Activated T-helper 9 cell treated with anti-CD3 and anti-CD28 coated beads, Interleukin-2, amount 50 U/mL, for 16 hours (primary cell): Measurements from ENCODE around the gene CEP290.
"Not testable (repeated sequence)": the region's sequence is repeated elsewhere in the genome, so short reads cannot be mapped to it uniquely, and the experiment has no call there.

ENCODE experiments used
- DNase-seq: peaks from one replicate; pipeline ENCODE4 v3.0.0-alpha.2; 2020; ENCODE audit warnings: low read depth

Gene CEP290

GRCh38 chr12:88056571-88056970 lies 85.3 kb downstream of the CEP290 start:
- no peak for DNase-seq

DNA sequence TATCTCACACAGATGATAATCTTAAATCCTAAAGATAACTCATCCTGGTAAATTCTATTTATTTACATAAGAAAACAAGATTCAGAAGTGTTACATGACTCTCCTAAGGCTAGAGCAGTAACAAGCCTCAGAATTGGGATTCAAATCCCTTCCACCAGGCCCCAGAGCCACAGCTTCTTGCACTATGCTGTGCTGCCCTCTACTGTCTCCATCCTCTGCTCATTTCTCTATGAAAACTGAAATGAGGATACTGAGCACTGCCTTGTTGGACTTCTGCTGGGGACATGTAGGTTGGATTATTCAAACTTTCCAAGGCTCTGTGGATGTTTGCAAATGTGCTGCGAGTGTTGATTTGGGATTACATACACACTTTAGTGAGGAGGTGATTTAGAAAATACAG lies 89.2 kb downstream of the CEP290 start:
- DNase-seq: no peak

GRCh38 chr12:88044035-88044434 lies 97.9 kb downstream of the CEP290 start:
- DNase-seq: no peak

DNA sequence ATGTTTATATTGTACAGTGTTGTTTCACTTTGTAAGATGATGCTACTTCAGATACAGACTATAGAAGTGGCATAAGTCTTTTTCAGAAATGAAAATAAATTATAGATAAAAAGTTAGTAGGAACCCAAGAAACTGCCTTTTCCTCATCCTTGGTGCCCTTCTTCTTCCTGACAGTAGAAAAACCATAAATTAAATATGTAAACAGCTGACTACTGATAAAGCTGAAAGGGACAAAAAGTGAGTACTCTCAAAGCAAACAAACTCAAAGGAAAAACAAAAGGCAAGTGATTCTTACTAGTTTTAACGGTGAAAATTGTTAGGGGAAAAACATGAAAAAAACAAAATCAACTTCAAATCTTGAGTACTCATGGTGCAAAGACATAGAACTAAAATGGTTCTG lies 104.1 kb downstream of the CEP290 start:
- no peak for DNase-seq

DNA sequence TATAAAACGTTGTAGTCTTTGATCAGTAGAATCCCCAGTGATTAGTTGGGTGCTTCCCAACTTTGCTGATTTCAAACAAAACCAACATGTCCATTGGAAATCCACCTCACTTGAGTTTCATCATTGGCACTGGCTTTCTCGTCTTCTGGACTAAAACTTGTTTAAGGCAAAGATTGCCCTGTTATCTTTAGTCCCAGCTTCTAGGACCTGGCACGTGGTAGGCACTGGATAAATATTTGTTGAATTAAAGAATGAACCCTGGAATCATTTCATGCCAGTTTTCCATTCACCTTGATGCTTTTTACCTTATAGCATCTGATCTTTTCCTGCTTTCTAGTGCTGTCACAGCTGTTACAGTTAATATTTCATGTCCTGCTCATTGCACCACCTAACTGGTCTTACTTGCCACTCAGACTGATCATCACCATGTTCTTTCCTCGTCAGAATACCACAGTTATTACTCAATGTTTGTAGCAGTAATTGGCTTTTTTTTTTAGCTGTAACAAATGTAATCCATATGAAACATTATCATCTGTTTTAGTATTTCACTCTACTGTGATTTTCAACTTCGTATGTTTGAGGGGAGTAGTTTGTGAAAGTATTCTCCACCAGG lies 105.4 kb downstream of the CEP290 start:
- DNase-seq: no peak

GRCh38 chr12:88035907-88036289 lies 106.0 kb downstream of the CEP290 start:
- no peak for DNase-seq

DNA sequence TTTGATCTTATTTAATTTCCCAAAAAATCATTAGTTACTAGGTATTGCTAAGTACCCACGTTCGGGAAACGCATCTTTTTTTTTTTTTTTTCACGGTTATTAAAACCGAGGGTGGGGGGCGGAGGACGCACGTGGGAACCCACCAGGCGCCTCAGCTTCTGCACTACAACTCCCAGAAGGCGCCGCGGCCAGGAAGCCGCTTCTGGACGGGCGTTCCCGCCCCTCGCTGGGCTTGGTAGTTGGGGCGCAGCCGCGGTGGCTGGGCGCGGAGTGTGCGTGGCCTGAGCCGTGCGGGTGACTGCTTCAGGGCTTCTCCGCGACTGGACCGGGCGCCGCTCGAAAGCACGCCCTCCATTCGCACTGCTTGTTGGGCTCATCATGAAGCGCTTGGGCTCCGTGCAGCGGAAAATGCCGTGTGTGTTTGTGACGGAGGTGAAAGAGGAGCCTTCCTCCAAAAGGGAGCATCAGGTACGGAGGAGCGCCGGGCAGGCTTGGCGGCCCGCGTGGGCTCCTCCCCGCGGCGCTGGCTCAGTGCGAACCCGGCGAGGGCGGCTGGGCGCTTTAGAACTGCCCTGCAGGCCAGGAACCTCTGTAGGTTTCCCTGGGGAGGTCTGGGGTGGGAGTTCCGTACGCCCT lies 106.5 kb downstream of the CEP290 start:
- DNase-seq: peak; percentile 81

DNA sequence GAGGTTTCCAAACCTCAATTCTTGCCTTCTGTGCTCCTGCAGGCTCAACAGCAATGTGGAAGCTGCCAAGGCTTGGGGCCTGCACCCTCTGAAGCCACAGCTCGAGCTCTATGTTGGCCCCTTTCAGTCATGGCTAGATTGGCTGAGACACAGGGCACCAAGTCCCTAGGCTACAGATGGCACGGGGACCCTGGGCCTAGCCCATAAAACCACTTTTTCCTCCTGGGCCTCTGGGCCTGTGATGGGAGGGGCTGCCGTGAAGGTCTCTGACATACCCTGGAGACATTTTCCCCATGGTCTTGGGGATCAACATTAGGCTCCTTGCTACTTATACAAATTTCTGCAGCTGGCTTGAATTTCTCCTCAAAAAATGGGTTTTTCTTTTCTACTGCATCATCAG lies 110.7 kb downstream of the CEP290 start:
- not testable (repeated sequence) for DNase-seq

- no peak for DNase-seq
Measured at GRCh38 chr12:88029093-88029665, 112.7 kb downstream of the CEP290 start, which contains the start of gene C12orf50. C12orf50 (minus strand) TSS chr12:88029401; CDS start chr12:88026962, 2,439 bp downstream.

GRCh38 chr12:88026196-88026595 lies 115.7 kb downstream of the CEP290 start:
- no peak for DNase-seq

DNA sequence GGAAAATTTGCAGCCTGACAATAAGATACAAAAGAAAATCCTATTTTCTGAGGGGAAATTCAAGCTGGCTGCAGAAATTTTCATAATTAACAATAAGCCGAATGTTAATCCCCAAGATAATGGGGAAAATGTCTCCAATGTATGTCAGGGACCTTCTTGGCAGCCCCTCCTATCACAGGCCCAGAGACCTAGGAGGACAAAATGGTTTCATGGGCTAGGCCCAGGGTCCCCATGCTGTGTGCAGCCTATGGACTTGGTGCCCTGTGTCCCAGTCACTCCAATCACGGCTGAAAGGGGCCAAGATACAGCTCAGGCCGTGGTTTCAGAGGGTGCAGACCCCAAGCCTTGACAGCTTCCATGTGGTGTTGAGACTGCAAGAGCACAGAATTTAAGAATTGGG lies 123.9 kb downstream of the CEP290 start:
- no peak for DNase-seq

- DNase-seq: no peak
Measured at GRCh38 chr12:88015825-88016224, 126.1 kb downstream of the CEP290 start.

GRCh38 chr12:88011755-88012154 lies 130.1 kb downstream of the CEP290 start:
- DNase-seq: no peak

GRCh38 chr12:88006351-88006750 lies 135.5 kb downstream of the CEP290 start:
- no peak for DNase-seq

GRCh38 chr12:88001327-88001726 lies 140.6 kb downstream of the CEP290 start:
- no peak for DNase-seq
